Renal cortical epithelial cell (primary cell): ENCODE measurements around the gene MYH1. TPM values are rescaled to one million over a fixed set of nuclear protein-coding genes. Genes with fewer than 3 reads are reported as not detected.

ENCODE experiments used
- DNase-seq: peaks from one replicate; pipeline ENCODE4 v3.0.0-alpha.2; 2011; ENCODE audit warnings: low read depth
- total RNA-seq: library from RNA; depleted of rRNA; stranded (reverse); fragments of >200 nt; gene quantifications from 2 replicates; pipeline ENCODE4 v1.2.3, GENCODE V29; 2014

Gene MYH1
- total RNA-seq, 1 donor from 2014 or later, result not detected

- no peak for DNase-seq
Observed at GRCh38 chr17:10482252-10482651, 36.1 kb downstream of the MYH1 start.

- DNase-seq, result no peak
Observed at GRCh38 chr17:10477701-10478100, 40.6 kb downstream of the MYH1 start.

GRCh38 chr17:10474536-10474935, 43.8 kb downstream of the MYH1 start:
- no peak for DNase-seq

GRCh38 chr17:10471858-10472257, 46.5 kb downstream of the MYH1 start:
- no peak for DNase-seq

GRCh38 chr17:10469459-10469858, 48.9 kb downstream of the MYH1 start, which contains the start of gene MYH4:
TSS of gene MYH4 (minus strand) at chr17:10469559. CDS start at chr17:10466745, 2,814 bp downstream.
- no peak for DNase-seq

GRCh38 chr17:10463402-10463801, 54.9 kb downstream of the MYH1 start:
- DNase-seq, result no peak

- no peak for DNase-seq
Observed at GRCh38 chr17:10460062-10460461, 58.3 kb downstream of the MYH1 start.

- DNase-seq, result no peak
Observed at GRCh38 chr17:10458701-10459100, 59.6 kb downstream of the MYH1 start.

- no peak for DNase-seq
Observed at GRCh38 chr17:10457952-10458351, 60.4 kb downstream of the MYH1 start.

GRCh38 chr17:10447026-10447931, 71.1 kb downstream of the MYH1 start:
- no peak for DNase-seq

Other genes starting within 250 kb of the MYH1 start
- not detected in 2 replicates for gene MYH13, start 145.5 kb downstream of the MYH1 start, total RNA-seq
- gene MYH8, start 96.6 kb downstream of the MYH1 start, total RNA-seq, result not detected in 2 replicates
- not detected in 2 replicates for gene MYH4, start 49.0 kb downstream of the MYH1 start, total RNA-seq
- gene MYH2, start 31.1 kb upstream of the MYH1 start, total RNA-seq, result not detected in 2 replicates
- 0.30 TPM in 1 of 2 replicates, not detected in the other for gene MYH3, start 138.8 kb upstream of the MYH1 start, total RNA-seq
- 39.1 and 48.5 TPM in 2 replicates for gene SCO1, start 179.0 kb upstream of the MYH1 start, total RNA-seq
- 13.3 and 18.9 TPM in 2 replicates for gene ADPRM, start 179.1 kb upstream of the MYH1 start, total RNA-seq
- 1.6 and 1.9 TPM in 2 replicates for gene TMEM220, start 211.5 kb upstream of the MYH1 start, total RNA-seq